K562 (cell line): ENCODE data around the gene MXD3. TPM values are rescaled to one million over a fixed set of nuclear protein-coding genes. Genes with fewer than 3 reads are reported as not detected.
A peak's percentile ranks its signal among the peaks of the same experiment; 100 is the strongest.

Experiments
- CHCHD3 ChIP-seq: fragments of 250-450 bp; sonication (Bioruptor Pico); IDR thresholded peaks from 2 replicates; pipeline ENCODE4 v2.1.2; 2022; ENCODE audit warnings: mild to moderate bottlenecking
- CREBBP ChIP-seq: IDR thresholded peaks from one replicate; pipeline ENCODE4 v1.6.1; 2012; ENCODE audit warnings: low read depth, mild to moderate bottlenecking, control low read depth, inconsistent platforms, low read length
- FOS ChIP-seq: IDR thresholded peaks from 3 replicates; pipeline ENCODE4 v1.6.1; 2011; ENCODE audit not compliant: insufficient read length; ENCODE audit errors: extremely low read depth
- L3MBTL2 ChIP-seq: fragments of 450-650 bp; IDR thresholded peaks from 2 replicates; pipeline ENCODE4 v1.6.1; 2016; ENCODE audit warnings: mild to moderate bottlenecking, moderate library complexity
- MIER1 ChIP-seq: fragments of 450-650 bp; IDR thresholded peaks from 2 replicates; pipeline ENCODE4 v1.6.1; 2016; ENCODE audit warnings: antibody characterized with exemption, mild to moderate bottlenecking, low read depth
- NBN ChIP-seq: fragments of 450-650 bp; IDR thresholded peaks from 2 replicates; pipeline ENCODE4 v1.6.1; 2016; ENCODE audit warnings: low read depth, mild to moderate bottlenecking
- NCOA6 ChIP-seq: fragments of 450-650 bp; IDR thresholded peaks from 2 replicates; pipeline ENCODE4 v1.6.1; 2017; ENCODE audit warnings: mild to moderate bottlenecking
- POLR2B ChIP-seq: fragments of 450-650 bp; IDR thresholded peaks from 2 replicates; pipeline ENCODE4 v1.6.1; 2018; ENCODE audit warnings: low read depth; ENCODE audit not compliant: partially characterized antibody
- RAD21 ChIP-seq, 2 experiments: fragments of 250-450 bp in 1 of 2; fragments of 450-650 bp in 1 of 2; sonication (Bioruptor Pico) in 1 of 2; formaldehyde crosslinking in 1 of 2; IDR thresholded peaks in 1 of 2; conservative IDR thresholded peaks in 1 of 2; 2 replicates each; pipeline versions ENCODE4 v1.4.0 to v1.8.0; 2020 to 2022; ENCODE audit warnings: mild to moderate bottlenecking in 2 of 2, moderate library complexity in 1 of 2
- polyA plus RNA-seq, 8 experiments: library from polyadenylated mRNA; depleted of rRNA in 4 of 8; stranded (reverse) in 5 of 8; unstranded in 3 of 8; fragments of >200 nt; fragmentation: Nextera tagmentation in 2 of 8; fragmentation: Illumina TruSeq in 1 of 8; extraction: Ambion mirVana in 2 of 8; extraction: Trizol in 1 of 8; gene quantifications; 2 replicates each; pipeline versions ENCODE4 v1.2.1 to v1.2.3, GENCODE V29; 2011 to 2014; ENCODE audit warnings: inconsistent platforms in 1 of 8, missing spikeins in 1 of 8
- total RNA-seq, 7 experiments: library from RNA; depleted of rRNA in 6 of 7; stranded (reverse); fragments of >200 nt in 6 of 7; fragmentation: Illumina TruSeq in 2 of 7; extraction: Trizol in 2 of 7; gene quantifications; 2 replicates each; pipeline versions ENCODE4 v1.2.1 to v1.2.3, GENCODE V29; 2011 to 2021; ENCODE audit warnings: low replicate concordance in 1 of 7
- TF ChIP-seq, protein P1 (sequence below): fragments of 450-650 bp; IDR thresholded peaks from 2 replicates; pipeline ENCODE4 v1.6.1; 2016; ENCODE audit warnings: mild to moderate bottlenecking, moderate library complexity
- TF ChIP-seq, protein P2 (sequence below): fragments of 250-450 bp; sonication (Bioruptor Pico); IDR thresholded peaks from 2 replicates; pipeline ENCODE4 v1.4.0; 2020

MXD3 gene
- total and polyA plus RNA-seq, 9 of the 15 experiments (the other 6 are each of a cell fraction or from before 2014, with no cell fraction given), result 0.28 to 24.8 (median 4.5) TPM

DNA sequence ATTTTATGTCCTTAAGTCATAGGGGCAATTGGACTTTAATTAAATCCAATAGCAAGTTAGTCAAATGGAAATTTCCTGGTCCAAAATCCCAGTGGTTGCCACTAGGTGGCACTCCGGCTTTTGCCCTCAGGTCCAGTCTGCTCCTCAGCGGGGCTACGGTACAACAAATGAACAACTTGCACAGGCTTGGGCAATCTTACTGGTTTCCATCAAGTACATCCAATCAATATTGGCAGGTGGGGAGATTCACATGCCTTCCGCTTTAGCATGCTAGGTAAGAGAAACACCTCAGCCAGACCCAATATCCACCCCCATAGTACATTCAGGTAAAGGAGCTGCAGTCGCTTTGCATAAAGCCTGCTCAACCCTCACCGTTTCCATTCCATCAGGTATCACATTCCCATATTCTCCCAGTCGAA is 6.3 kb upstream of the MXD3 start (continued):
- TF ChIP-seq, protein P1, sequence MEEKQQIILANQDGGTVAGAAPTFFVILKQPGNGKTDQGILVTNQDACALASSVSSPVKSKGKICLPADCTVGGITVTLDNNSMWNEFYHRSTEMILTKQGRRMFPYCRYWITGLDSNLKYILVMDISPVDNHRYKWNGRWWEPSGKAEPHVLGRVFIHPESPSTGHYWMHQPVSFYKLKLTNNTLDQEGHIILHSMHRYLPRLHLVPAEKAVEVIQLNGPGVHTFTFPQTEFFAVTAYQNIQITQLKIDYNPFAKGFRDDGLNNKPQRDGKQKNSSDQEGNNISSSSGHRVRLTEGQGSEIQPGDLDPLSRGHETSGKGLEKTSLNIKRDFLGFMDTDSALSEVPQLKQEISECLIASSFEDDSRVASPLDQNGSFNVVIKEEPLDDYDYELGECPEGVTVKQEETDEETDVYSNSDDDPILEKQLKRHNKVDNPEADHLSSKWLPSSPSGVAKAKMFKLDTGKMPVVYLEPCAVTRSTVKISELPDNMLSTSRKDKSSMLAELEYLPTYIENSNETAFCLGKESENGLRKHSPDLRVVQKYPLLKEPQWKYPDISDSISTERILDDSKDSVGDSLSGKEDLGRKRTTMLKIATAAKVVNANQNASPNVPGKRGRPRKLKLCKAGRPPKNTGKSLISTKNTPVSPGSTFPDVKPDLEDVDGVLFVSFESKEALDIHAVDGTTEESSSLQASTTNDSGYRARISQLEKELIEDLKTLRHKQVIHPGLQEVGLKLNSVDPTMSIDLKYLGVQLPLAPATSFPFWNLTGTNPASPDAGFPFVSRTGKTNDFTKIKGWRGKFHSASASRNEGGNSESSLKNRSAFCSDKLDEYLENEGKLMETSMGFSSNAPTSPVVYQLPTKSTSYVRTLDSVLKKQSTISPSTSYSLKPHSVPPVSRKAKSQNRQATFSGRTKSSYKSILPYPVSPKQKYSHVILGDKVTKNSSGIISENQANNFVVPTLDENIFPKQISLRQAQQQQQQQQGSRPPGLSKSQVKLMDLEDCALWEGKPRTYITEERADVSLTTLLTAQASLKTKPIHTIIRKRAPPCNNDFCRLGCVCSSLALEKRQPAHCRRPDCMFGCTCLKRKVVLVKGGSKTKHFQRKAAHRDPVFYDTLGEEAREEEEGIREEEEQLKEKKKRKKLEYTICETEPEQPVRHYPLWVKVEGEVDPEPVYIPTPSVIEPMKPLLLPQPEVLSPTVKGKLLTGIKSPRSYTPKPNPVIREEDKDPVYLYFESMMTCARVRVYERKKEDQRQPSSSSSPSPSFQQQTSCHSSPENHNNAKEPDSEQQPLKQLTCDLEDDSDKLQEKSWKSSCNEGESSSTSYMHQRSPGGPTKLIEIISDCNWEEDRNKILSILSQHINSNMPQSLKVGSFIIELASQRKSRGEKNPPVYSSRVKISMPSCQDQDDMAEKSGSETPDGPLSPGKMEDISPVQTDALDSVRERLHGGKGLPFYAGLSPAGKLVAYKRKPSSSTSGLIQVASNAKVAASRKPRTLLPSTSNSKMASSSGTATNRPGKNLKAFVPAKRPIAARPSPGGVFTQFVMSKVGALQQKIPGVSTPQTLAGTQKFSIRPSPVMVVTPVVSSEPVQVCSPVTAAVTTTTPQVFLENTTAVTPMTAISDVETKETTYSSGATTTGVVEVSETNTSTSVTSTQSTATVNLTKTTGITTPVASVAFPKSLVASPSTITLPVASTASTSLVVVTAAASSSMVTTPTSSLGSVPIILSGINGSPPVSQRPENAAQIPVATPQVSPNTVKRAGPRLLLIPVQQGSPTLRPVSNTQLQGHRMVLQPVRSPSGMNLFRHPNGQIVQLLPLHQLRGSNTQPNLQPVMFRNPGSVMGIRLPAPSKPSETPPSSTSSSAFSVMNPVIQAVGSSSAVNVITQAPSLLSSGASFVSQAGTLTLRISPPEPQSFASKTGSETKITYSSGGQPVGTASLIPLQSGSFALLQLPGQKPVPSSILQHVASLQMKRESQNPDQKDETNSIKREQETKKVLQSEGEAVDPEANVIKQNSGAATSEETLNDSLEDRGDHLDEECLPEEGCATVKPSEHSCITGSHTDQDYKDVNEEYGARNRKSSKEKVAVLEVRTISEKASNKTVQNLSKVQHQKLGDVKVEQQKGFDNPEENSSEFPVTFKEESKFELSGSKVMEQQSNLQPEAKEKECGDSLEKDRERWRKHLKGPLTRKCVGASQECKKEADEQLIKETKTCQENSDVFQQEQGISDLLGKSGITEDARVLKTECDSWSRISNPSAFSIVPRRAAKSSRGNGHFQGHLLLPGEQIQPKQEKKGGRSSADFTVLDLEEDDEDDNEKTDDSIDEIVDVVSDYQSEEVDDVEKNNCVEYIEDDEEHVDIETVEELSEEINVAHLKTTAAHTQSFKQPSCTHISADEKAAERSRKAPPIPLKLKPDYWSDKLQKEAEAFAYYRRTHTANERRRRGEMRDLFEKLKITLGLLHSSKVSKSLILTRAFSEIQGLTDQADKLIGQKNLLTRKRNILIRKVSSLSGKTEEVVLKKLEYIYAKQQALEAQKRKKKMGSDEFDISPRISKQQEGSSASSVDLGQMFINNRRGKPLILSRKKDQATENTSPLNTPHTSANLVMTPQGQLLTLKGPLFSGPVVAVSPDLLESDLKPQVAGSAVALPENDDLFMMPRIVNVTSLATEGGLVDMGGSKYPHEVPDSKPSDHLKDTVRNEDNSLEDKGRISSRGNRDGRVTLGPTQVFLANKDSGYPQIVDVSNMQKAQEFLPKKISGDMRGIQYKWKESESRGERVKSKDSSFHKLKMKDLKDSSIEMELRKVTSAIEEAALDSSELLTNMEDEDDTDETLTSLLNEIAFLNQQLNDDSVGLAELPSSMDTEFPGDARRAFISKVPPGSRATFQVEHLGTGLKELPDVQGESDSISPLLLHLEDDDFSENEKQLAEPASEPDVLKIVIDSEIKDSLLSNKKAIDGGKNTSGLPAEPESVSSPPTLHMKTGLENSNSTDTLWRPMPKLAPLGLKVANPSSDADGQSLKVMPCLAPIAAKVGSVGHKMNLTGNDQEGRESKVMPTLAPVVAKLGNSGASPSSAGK, result no peak
- no peak for TF ChIP-seq NCOA6
- no peak for TF ChIP-seq MIER1
- TF ChIP-seq POLR2B, result no peak
- TF ChIP-seq RAD21 (CRISPR knock-in tag; conservative IDR thresholded peaks at IDR 0.05 in 1 of 2, IDR thresholded peaks at IDR 0.05 in 1 of 2), result peak; percentile 70 to 87
- TF ChIP-seq, protein P2, sequence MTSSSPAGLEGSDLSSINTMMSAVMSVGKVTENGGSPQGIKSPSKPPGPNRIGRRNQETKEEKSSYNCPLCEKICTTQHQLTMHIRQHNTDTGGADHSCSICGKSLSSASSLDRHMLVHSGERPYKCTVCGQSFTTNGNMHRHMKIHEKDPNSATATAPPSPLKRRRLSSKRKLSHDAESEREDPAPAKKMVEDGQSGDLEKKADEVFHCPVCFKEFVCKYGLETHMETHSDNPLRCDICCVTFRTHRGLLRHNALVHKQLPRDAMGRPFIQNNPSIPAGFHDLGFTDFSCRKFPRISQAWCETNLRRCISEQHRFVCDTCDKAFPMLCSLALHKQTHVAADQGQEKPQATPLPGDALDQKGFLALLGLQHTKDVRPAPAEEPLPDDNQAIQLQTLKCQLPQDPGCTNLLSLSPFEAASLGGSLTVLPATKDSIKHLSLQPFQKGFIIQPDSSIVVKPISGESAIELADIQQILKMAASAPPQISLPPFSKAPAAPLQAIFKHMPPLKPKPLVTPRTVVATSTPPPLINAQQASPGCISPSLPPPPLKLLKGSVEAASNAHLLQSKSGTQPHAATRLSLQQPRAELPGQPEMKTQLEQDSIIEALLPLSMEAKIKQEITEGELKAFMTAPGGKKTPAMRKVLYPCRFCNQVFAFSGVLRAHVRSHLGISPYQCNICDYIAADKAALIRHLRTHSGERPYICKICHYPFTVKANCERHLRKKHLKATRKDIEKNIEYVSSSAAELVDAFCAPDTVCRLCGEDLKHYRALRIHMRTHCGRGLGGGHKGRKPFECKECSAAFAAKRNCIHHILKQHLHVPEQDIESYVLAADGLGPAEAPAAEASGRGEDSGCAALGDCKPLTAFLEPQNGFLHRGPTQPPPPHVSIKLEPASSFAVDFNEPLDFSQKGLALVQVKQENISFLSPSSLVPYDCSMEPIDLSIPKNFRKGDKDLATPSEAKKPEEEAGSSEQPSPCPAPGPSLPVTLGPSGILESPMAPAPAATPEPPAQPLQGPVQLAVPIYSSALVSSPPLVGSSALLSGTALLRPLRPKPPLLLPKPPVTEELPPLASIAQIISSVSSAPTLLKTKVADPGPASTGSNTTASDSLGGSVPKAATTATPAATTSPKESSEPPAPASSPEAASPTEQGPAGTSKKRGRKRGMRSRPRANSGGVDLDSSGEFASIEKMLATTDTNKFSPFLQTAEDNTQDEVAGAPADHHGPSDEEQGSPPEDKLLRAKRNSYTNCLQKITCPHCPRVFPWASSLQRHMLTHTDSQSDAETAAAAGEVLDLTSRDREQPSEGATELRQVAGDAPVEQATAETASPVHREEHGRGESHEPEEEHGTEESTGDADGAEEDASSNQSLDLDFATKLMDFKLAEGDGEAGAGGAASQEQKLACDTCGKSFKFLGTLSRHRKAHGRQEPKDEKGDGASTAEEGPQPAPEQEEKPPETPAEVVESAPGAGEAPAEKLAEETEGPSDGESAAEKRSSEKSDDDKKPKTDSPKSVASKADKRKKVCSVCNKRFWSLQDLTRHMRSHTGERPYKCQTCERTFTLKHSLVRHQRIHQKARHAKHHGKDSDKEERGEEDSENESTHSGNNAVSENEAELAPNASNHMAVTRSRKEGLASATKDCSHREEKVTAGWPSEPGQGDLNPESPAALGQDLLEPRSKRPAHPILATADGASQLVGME (CRISPR knock-in tag), result no peak
- TF ChIP-seq CHCHD3 (CRISPR knock-in tag), result no peak
- TF ChIP-seq L3MBTL2, result 0 out of 2 replicates have a peak, but pooled peaks have one; percentile 18
- TF ChIP-seq FOS, result no peak
- no peak for TF ChIP-seq NBN
- no peak for TF ChIP-seq CREBBP
